PC-9 (cell line): ENCODE results near the gene ACSL5. TPM values are rescaled to one million over a fixed set of nuclear protein-coding genes. Genes with fewer than 3 reads are reported as not detected.

ENCODE experiments used
- BruUV-seq: library from RNA; stranded (reverse); fragments of 400-500 nt; replicated peaks from 2 replicates; lab custom pipeline; 2021; lab: Mats Ljungman, UMichigan
- CTCF ChIA-PET: fragments of 300-600 bp; sonication (Branson Sonifier 250); formaldehyde crosslinking; loops from one replicate; lab custom pipeline; 2022; ENCODE audit warnings: antibody characterized with exemption; lab: Charles Lee
- POLR2A ChIA-PET: fragments of 300-600 bp; sonication (Branson Sonifier 250); formaldehyde crosslinking; loops from one replicate; lab custom pipeline; 2022; ENCODE audit warnings: antibody characterized with exemption; ENCODE audit not compliant: unreplicated experiment; lab: Charles Lee
- DNase-seq, 2 experiments: peaks; one replicate each; pipeline versions ENCODE4 v3.0.0 to v3.0.0-alpha.2; 2015 to 2022; ENCODE audit warnings: mixed read lengths in 1 of 2
- H2AFZ ChIP-seq: fragments of 200-600 bp; sonication (generic); 2 replicates; pipeline ENCODE4 v1.8.1; 2017; ENCODE audit warnings: antibody characterized with exemption
- H3F3A ChIP-seq: fragments of 200-600 bp; sonication (generic); 2 replicates; pipeline ENCODE4 v1.8.1; 2017; ENCODE audit warnings: antibody characterized with exemption, mild to moderate bottlenecking, low read depth; ENCODE audit not compliant: insufficient read depth
- H3K27ac ChIP-seq: fragments of 200-600 bp; sonication (generic); 2 replicates; pipeline ENCODE4 v1.6.1; 2016; ENCODE audit warnings: mixed run types
- H3K27me3 ChIP-seq: fragments of 200-600 bp; sonication (generic); 2 replicates; pipeline ENCODE4 v1.6.1; 2016; ENCODE audit warnings: low read depth, mixed run types; ENCODE audit not compliant: insufficient read depth
- H3K36me3 ChIP-seq: fragments of 200-600 bp; sonication (generic); 2 replicates; pipeline ENCODE4 v1.6.1; 2016; ENCODE audit warnings: low read depth, mixed run types
- H3K4me1 ChIP-seq: fragments of 200-600 bp; sonication (generic); replicated peaks from 2 replicates; pipeline ENCODE4 v1.6.1; 2016; ENCODE audit warnings: mixed run types; ENCODE audit not compliant: insufficient read depth
- H3K4me2 ChIP-seq: fragments of 200-600 bp; sonication (generic); 2 replicates; pipeline ENCODE4 v1.6.1; 2017; ENCODE audit warnings: mixed run types
- H3K4me3 ChIP-seq: fragments of 200-600 bp; sonication (generic); 2 replicates; pipeline ENCODE4 v1.6.1; 2016; ENCODE audit warnings: mixed run types
- H3K79me2 ChIP-seq: fragments of 200-600 bp; sonication (generic); 2 replicates; pipeline ENCODE4 v1.6.1; 2017; ENCODE audit warnings: low read depth, mixed run types
- H3K9me2 ChIP-seq: fragments of 200-600 bp; sonication (generic); 2 replicates; pipeline ENCODE4 v1.8.1; 2017; ENCODE audit warnings: mild to moderate bottlenecking; ENCODE audit not compliant: insufficient read depth
- H3K9me3 ChIP-seq: fragments of 200-600 bp; sonication (generic); 2 replicates; pipeline ENCODE4 v1.8.1; 2016; ENCODE audit warnings: low read depth; ENCODE audit not compliant: insufficient read depth
- H4K20me1 ChIP-seq: fragments of 200-600 bp; sonication (generic); 2 replicates; pipeline ENCODE4 v1.8.1; 2017; ENCODE audit not compliant: insufficient read depth
- EZH2 ChIP-seq: fragments of 200-600 bp; sonication (generic); IDR thresholded peaks from 2 replicates; pipeline ENCODE4 v1.8.0; 2017; ENCODE audit warnings: antibody characterized with exemption, low read depth
- intact Hi-C: fragments of 100-400 bp; cut with micrococcal nuclease; formaldehyde crosslinking; loops from one replicate; pipeline ENCODE4 v1.10.0; 2022; ENCODE audit not compliant: unreplicated experiment
- total RNA-seq: library from RNA; stranded (reverse); gene quantifications from 2 replicates; pipeline ENCODE4 v1.2.3, GENCODE V29; 2021
- TF ChIP-seq, protein P1 (sequence below): fragments of 200-600 bp; sonication (generic); conservative IDR thresholded peaks from 2 replicates; pipeline ENCODE4 v1.6.1; 2017; ENCODE audit warnings: mixed run types, antibody characterized with exemption, mild to moderate bottlenecking, moderate library complexity

Gene ACSL5
- total RNA-seq, 1 experiment from 2014 or later = 21.4 TPM

DNA sequence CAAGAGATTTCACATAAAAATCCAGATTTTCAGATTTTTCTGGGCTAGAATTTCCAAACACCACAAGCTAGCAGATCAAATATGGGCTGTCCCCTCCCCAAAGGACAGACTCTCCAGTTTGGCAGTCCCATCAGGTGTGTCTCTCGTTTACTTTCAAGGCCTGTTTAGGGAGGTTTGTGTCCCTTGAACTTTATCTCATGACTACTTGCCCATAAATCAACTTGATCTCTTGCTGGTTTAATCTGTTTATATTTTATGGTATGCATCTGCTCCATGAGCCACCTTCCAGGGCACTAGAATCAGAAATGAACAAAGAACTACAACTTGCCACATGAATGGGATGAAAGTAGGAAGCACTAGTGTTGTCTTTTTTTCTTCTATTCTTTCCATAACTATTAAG lies 67.6 kb downstream of the ACSL5 start:
- intact Hi-C loops = no loop called here
- TF ChIP-seq, protein P1, sequence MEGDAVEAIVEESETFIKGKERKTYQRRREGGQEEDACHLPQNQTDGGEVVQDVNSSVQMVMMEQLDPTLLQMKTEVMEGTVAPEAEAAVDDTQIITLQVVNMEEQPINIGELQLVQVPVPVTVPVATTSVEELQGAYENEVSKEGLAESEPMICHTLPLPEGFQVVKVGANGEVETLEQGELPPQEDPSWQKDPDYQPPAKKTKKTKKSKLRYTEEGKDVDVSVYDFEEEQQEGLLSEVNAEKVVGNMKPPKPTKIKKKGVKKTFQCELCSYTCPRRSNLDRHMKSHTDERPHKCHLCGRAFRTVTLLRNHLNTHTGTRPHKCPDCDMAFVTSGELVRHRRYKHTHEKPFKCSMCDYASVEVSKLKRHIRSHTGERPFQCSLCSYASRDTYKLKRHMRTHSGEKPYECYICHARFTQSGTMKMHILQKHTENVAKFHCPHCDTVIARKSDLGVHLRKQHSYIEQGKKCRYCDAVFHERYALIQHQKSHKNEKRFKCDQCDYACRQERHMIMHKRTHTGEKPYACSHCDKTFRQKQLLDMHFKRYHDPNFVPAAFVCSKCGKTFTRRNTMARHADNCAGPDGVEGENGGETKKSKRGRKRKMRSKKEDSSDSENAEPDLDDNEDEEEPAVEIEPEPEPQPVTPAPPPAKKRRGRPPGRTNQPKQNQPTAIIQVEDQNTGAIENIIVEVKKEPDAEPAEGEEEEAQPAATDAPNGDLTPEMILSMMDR = no peak
- TF ChIP-seq EZH2 = no peak
- Histone ChIP-seq H3K4me2 (no peak overlapping the region), H3K4me1 (peaks cover 7% of the 10 kb centered on the region), H3K27me3 (no peaks in the 10 kb centered on the region), H3F3A (no peaks in the 10 kb centered on the region), H3K4me3 (no peak overlapping the region), H3K36me3 (0 out of 2 replicates have a peak, but pooled peaks cover 11% of the 10 kb centered on the region), H4K20me1 (no peaks in the 10 kb centered on the region), H2AFZ (no peak overlapping the region), H3K9me3 (no peaks in the 10 kb centered on the region), H3K9me2 (no peaks in the 10 kb centered on the region), H3K27ac (no peak overlapping the region), H3K79me2 (peaks cover 24% of the 10 kb centered on the region)
- POLR2A ChIA-PET = no interaction called here
- CTCF ChIA-PET = no interaction called here
- BruUV-seq = no TSS peak
- DNase-seq = no peak

GRCh38 chr10:112442063-112442462 lies 68.1 kb downstream of the ACSL5 start:
- intact Hi-C loops = no loop called here
- CTCF ChIA-PET = no interaction called here

DNA sequence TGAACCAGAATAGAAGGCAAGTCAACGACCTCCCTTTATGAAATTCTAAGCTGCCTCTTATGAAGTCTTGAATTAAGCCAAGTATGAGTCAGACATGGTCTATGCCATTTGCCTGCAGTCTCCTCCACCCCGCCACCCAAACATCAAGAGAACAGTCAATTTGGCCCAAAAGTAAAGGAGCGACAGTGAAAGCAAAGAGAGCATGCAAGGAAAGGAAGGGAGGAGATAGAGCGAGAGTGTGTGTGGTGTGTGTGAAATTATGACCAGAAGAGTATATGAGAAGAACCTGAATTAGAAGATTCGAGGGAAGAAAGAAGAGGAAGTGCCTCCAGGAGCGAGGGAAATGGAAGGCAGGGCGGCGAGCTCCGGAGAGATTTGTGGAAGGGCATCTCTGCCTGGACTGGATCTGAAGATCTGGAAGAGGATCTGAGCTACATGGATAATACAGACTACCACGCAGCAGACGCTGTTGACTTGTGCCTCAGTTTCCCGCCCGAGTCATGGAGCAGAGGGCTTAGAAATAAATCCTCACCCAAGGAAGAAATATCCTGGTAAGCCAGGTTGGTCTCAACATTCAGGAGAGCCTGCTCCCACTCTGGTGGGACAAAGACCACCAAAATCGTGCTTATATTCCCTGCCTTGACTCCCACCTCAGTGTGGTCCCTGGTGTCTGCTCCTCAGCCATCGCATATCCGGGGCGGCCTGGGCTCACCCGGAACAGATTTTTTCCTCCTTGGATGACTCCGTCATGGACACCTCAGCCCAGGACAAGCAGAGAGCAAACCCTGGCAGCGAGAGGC lies 72.3 kb downstream of the ACSL5 start:
- TSS peak; percentile 35 for BruUV-seq
- no peaks in the 10 kb centered on the region for H3F3A ChIP-seq
- no peaks in the 10 kb centered on the region for H4K20me1 ChIP-seq
- H2AFZ ChIP-seq = peak overlapping the region; percentile 93
- DNase-seq = no peak
- intact Hi-C loops = loop anchor here (2.0 kb wide), 1 partner anchor 263 kb away; the partner anchor contains the start of gene GPAM
- H3K27me3 ChIP-seq = no peaks in the 10 kb centered on the region
- ChIA-PET POLR2A (no interaction called here), CTCF (interaction anchor here (0.6 kb wide), 1 partner anchor 63 kb away, joined by 6 read pairs; no protein-coding TSS in a partner anchor)
- peak overlapping the region; percentile 87 for H3K4me2 ChIP-seq
- peaks cover 7% of the 10 kb centered on the region for H3K4me1 ChIP-seq
- H3K9me3 ChIP-seq = no peaks in the 10 kb centered on the region
- peaks cover 61% of the 10 kb centered on the region for H3K79me2 ChIP-seq
- no peak for TF ChIP-seq EZH2
- TF ChIP-seq, protein P1 = no peak
- H3K4me3 ChIP-seq = peak overlapping the region; percentile 97
- peak overlapping the region; percentile 81 for H3K27ac ChIP-seq
- no peaks in the 10 kb centered on the region for H3K9me2 ChIP-seq
- H3K36me3 ChIP-seq = 0 out of 2 replicates have a peak, but pooled peaks cover 11% of the 10 kb centered on the region

More at GRCh38 chr10:112442063-112442462, 68.1 kb downstream of the ACSL5 start:
- DNase-seq = no peak
- no peaks in the 10 kb centered on the region for H3K27me3 ChIP-seq
- H3K4me2 ChIP-seq = no peak overlapping the region
- H3K4me1 ChIP-seq = peaks cover 7% of the 10 kb centered on the region
- H3F3A ChIP-seq = no peaks in the 10 kb centered on the region
- POLR2A ChIA-PET = no interaction called here
- no peak overlapping the region for H3K27ac ChIP-seq
- H2AFZ ChIP-seq = no peak overlapping the region
- H3K36me3 ChIP-seq = 0 out of 2 replicates have a peak, but pooled peaks cover 11% of the 10 kb centered on the region
- no peaks in the 10 kb centered on the region for H3K9me3 ChIP-seq
- peaks cover 26% of the 10 kb centered on the region for H3K79me2 ChIP-seq
- H4K20me1 ChIP-seq = no peaks in the 10 kb centered on the region
- BruUV-seq = no TSS peak
- no peaks in the 10 kb centered on the region for H3K9me2 ChIP-seq
- TF ChIP-seq EZH2 = no peak
- TF ChIP-seq, protein P1 = no peak
- no peak overlapping the region for H3K4me3 ChIP-seq
